HL-60 (cell line): ENCODE results near the gene MARF1.

ENCODE experiments used
- DNase-seq, 2 experiments: peaks; one replicate each; pipeline ENCODE4 v3.0.0-alpha.2; 2010 to 2020; ENCODE audit warnings: low read depth in 1 of 2, low spot score in 1 of 2
- H3K27ac ChIP-seq: fragments of 250-450 bp; sonication (Bioruptor Pico); replicated peaks from 2 replicates; pipeline ENCODE4 v1.5.1; 2020; ENCODE audit warnings: mild to moderate bottlenecking, moderate library complexity
- H3K27me3 ChIP-seq: fragments of 250-450 bp; sonication (Bioruptor Pico); 2 replicates; pipeline ENCODE4 v1.5.1; 2021; ENCODE audit warnings: mild to moderate bottlenecking, moderate library complexity; ENCODE audit not compliant: insufficient read depth, poor library complexity, severe bottlenecking
- H3K4me3 ChIP-seq: replicated peaks from 2 replicates; pipeline ENCODE4 v1.5.1; 2011; ENCODE audit warnings: mild to moderate bottlenecking, control low read depth, low read length; ENCODE audit not compliant: insufficient read depth
- GABPA ChIP-seq: IDR thresholded peaks from 2 replicates; pipeline ENCODE4 v1.6.1; 2012; ENCODE audit warnings: low read depth
- POLR2AphosphoS5 ChIP-seq: IDR thresholded peaks from 2 replicates; pipeline ENCODE4 v1.6.1; 2012; ENCODE audit warnings: low read depth
- SPI1 ChIP-seq: IDR thresholded peaks from 2 replicates; pipeline ENCODE4 v1.6.1; 2012; ENCODE audit warnings: low read depth, mild to moderate bottlenecking, borderline replicate concordance
- TF ChIP-seq, protein P1 (sequence below): IDR thresholded peaks from 2 replicates; pipeline ENCODE4 v1.6.1; 2012; ENCODE audit warnings: low read depth; ENCODE audit not compliant: insufficient replicate concordance
- TF ChIP-seq, protein P2 (sequence below): IDR thresholded peaks from one replicate; pipeline ENCODE4 v1.5.1; 2011; ENCODE audit warnings: low read length, control low read depth, inconsistent platforms; ENCODE audit not compliant: insufficient read depth

MARF1 gene

DNA sequence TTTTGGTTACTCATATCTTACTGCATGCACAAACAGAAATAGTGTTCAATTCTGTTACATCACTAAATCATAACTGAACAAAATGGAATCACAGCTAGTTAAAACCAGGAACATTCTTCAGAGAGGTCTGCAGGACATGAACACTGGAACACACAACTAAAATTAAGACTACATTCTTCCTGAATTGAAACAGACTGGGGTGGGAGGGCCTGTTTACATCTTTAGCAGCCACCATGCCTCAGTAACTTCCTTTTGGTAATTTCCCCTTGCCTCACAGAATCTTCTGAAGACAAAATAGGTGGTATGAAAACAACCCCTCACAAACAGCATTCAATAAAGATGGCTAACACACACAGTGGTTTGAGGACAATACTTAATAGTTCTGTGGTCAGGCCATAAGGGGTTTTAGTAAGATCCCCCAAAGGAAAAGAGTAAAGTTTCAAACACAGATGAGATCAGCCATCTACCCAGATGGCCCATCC is 6.5 kb downstream of the MARF1 start:
- Histone ChIP-seq H3K4me3 (no peak overlapping the region), H3K27ac (no peak overlapping the region), H3K27me3 (no peaks in the 10 kb centered on the region)
- DNase-seq = no peak
- TF ChIP-seq, protein P1, sequence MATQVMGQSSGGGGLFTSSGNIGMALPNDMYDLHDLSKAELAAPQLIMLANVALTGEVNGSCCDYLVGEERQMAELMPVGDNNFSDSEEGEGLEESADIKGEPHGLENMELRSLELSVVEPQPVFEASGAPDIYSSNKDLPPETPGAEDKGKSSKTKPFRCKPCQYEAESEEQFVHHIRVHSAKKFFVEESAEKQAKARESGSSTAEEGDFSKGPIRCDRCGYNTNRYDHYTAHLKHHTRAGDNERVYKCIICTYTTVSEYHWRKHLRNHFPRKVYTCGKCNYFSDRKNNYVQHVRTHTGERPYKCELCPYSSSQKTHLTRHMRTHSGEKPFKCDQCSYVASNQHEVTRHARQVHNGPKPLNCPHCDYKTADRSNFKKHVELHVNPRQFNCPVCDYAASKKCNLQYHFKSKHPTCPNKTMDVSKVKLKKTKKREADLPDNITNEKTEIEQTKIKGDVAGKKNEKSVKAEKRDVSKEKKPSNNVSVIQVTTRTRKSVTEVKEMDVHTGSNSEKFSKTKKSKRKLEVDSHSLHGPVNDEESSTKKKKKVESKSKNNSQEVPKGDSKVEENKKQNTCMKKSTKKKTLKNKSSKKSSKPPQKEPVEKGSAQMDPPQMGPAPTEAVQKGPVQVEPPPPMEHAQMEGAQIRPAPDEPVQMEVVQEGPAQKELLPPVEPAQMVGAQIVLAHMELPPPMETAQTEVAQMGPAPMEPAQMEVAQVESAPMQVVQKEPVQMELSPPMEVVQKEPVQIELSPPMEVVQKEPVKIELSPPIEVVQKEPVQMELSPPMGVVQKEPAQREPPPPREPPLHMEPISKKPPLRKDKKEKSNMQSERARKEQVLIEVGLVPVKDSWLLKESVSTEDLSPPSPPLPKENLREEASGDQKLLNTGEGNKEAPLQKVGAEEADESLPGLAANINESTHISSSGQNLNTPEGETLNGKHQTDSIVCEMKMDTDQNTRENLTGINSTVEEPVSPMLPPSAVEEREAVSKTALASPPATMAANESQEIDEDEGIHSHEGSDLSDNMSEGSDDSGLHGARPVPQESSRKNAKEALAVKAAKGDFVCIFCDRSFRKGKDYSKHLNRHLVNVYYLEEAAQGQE = no peak
- TF ChIP-seq, protein P2, sequence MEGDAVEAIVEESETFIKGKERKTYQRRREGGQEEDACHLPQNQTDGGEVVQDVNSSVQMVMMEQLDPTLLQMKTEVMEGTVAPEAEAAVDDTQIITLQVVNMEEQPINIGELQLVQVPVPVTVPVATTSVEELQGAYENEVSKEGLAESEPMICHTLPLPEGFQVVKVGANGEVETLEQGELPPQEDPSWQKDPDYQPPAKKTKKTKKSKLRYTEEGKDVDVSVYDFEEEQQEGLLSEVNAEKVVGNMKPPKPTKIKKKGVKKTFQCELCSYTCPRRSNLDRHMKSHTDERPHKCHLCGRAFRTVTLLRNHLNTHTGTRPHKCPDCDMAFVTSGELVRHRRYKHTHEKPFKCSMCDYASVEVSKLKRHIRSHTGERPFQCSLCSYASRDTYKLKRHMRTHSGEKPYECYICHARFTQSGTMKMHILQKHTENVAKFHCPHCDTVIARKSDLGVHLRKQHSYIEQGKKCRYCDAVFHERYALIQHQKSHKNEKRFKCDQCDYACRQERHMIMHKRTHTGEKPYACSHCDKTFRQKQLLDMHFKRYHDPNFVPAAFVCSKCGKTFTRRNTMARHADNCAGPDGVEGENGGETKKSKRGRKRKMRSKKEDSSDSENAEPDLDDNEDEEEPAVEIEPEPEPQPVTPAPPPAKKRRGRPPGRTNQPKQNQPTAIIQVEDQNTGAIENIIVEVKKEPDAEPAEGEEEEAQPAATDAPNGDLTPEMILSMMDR = no peak
- TF ChIP-seq POLR2AphosphoS5 (no peak), GABPA (no peak), SPI1 (no peak)

DNA sequence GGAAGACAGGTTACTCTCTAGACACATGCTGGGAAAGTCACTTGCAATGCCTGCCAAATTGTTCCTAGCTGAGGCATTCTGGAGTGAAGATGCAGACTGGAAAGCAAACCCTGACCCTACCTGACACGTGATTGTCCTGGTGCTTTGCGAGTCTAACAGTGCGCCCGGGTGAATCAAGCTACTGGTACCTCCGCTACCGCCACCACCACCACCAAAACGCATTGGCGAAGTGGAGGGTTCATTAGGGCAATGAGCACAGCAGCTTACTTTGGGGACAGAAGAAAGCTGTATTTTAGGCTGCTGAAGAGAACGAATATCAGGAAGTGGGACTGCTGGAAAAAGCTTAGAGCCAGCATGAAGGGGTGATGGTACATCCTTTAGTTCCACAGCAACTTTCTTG is 7.0 kb downstream of the MARF1 start:
- DNase-seq = no peak
- no peaks in the 10 kb centered on the region for H3K27me3 ChIP-seq
- H3K27ac ChIP-seq = no peak overlapping the region
- no peak overlapping the region for H3K4me3 ChIP-seq
- TF ChIP-seq, protein P2 = no peak
- TF ChIP-seq, protein P1 = no peak
- no peak for TF ChIP-seq GABPA
- no peak for TF ChIP-seq POLR2AphosphoS5
- TF ChIP-seq SPI1 = no peak

DNA sequence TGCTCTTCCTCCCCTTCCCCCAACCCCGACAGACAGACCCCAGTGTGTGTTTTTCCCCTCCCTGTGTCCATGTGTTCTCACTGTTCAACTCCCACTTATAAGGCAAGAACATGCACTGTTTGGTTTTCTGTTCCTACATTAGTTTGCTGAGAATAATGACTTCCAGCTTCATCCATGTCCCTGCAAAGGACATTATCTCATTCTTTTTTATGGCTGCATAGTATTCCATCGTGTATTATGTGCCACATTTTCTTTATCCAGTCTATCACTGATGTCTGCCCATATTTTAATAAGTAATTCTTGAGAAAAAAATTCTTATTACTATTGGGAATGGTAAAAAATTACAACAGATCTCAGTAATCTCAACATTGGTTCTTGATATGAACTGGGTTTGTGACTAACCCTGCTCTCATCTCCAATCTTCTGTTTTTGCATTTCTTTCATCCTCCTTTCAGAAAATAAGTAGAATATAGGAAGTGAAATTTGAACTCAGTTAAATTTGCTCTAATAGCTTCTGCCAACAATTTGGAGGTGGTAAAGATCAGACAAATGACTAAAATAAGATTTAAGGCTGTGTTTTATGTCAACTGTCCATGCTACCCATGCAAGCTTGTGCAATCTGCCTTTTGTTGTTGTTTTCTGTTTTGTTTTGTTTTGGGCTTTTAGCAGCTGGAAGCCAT is 11.1 kb downstream of the MARF1 start:
- TF ChIP-seq SPI1 (no peak), POLR2AphosphoS5 (no peak), GABPA (no peak)
- TF ChIP-seq, protein P1 = no peak
- TF ChIP-seq, protein P2 = no peak
- no peak for DNase-seq
- Histone ChIP-seq H3K27ac (no peak overlapping the region), H3K4me3 (no peak overlapping the region), H3K27me3 (no peaks in the 10 kb centered on the region)
